ENCODE data around the gene TAF1C.

DNA sequence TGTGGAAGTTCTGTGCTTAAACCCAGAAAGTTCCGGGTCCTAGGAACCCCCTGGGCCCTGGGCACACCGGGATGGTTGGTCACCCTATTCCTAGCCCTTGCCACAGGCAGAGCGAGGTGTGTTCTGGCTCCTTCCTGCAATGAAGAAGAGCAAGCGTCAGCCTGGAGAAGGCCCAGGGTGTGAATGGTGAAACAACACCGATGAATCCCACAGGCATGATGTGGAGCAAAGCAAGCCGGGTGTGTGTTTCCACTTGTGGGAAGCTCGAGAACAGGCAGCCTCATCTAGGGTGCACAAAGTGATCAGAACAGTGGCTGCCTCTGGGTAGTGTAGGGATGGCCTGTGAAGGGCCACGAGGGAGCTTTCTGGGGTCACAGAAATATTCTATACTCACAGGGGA is 39.2 kb upstream of the TAF1C start:
- no peak for TF ChIP-seq EZH2 (IDR thresholded peaks at IDR 0.05; ENCODE audit: borderline replicate concordance, low read depth, low read length, severe bottlenecking)
- TF ChIP-seq, protein P1, sequence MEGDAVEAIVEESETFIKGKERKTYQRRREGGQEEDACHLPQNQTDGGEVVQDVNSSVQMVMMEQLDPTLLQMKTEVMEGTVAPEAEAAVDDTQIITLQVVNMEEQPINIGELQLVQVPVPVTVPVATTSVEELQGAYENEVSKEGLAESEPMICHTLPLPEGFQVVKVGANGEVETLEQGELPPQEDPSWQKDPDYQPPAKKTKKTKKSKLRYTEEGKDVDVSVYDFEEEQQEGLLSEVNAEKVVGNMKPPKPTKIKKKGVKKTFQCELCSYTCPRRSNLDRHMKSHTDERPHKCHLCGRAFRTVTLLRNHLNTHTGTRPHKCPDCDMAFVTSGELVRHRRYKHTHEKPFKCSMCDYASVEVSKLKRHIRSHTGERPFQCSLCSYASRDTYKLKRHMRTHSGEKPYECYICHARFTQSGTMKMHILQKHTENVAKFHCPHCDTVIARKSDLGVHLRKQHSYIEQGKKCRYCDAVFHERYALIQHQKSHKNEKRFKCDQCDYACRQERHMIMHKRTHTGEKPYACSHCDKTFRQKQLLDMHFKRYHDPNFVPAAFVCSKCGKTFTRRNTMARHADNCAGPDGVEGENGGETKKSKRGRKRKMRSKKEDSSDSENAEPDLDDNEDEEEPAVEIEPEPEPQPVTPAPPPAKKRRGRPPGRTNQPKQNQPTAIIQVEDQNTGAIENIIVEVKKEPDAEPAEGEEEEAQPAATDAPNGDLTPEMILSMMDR (IDR thresholded peaks at IDR 0.05; ENCODE audit: borderline replicate concordance, extremely low read depth, low read length, poor library complexity, severe bottlenecking) = no peak

Data from DND-41 (cell line).